Suprapubic skin (tissue), 4 donors: ENCODE measurements around the gene NR6A1.

ENCODE experiments used
- CTCF ChIP-seq, 2 donors: fragments of 200-600 bp in 1 of 2; fragments of 450-650 bp in 1 of 2; sonication (generic) in 1 of 2; IDR thresholded peaks; one replicate each; pipeline ENCODE4 v1.5.1; 2016 to 2019; ENCODE audit warnings: antibody characterized with exemption in 2 of 2, mild to moderate bottlenecking in 1 of 2, moderate library complexity in 1 of 2
- POLR2A ChIP-seq, 2 donors: fragments of 450-650 bp; IDR thresholded peaks; one replicate each; pipeline ENCODE4 v1.6.1; 2017; ENCODE audit warnings: antibody characterized with exemption in 2 of 2, mild to moderate bottlenecking in 2 of 2, moderate library complexity in 2 of 2
- POLR2AphosphoS5 ChIP-seq, 3 donors: sonication (generic); formaldehyde crosslinking; IDR thresholded peaks; one replicate each; pipeline ENCODE4 v1.6.1; 2017; ENCODE audit warnings: antibody characterized with exemption in 3 of 3

DNA sequence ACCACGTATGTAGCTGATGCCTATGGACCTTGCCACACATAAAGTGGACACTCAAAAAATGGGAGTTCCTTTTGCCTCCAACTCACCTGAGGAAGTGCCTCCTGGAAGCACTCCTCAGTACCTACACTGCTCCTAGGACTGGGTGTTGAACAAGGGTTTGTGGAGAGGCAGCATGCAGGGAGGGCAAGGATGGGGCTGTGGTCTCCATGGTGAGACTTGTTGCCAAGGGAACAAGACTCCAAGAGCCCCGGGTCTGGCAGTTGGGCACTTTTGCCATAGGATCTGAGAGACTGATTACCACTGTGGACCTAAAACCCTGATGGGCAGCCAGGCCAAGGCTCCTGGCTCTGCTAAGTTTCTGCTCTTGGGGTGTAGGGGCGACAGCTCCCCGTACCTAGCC is 257.0 kb downstream of the NR6A1 start:
- TF ChIP-seq POLR2AphosphoS5 (IDR thresholded peaks at IDR 0.05) (no peak), CTCF (IDR thresholded peaks at IDR 0.05) (no peak), POLR2A (IDR thresholded peaks at IDR 0.05) (no peak)
